K562 (cell line): ENCODE results near the gene HMOX2. TPM values are rescaled to one million over a fixed set of nuclear protein-coding genes. Genes with fewer than 3 reads are reported as not detected.

ENCODE experiments used
- BRD4 ChIP-seq: fragments of 200-600 bp; sonication (generic); IDR thresholded peaks from 2 replicates; pipeline ENCODE4 v1.6.1; 2017; ENCODE audit warnings: inconsistent platforms
- BRD9 ChIP-seq: fragments of 450-650 bp; IDR thresholded peaks from 2 replicates; pipeline ENCODE4 v1.6.1; 2018; ENCODE audit warnings: low read depth; ENCODE audit not compliant: partially characterized antibody
- COPS2 ChIP-seq: fragments of 450-650 bp; conservative IDR thresholded peaks from 2 replicates; pipeline ENCODE4 v1.6.1; 2016; ENCODE audit warnings: mild to moderate bottlenecking, moderate library complexity
- CREBBP ChIP-seq: IDR thresholded peaks from one replicate; pipeline ENCODE4 v1.6.1; 2012; ENCODE audit warnings: low read depth, mild to moderate bottlenecking, control low read depth, inconsistent platforms, low read length
- E2F6 ChIP-seq, 2 experiments: IDR thresholded peaks; 2 replicates each; pipeline ENCODE4 v1.6.1; 2011; ENCODE audit warnings: borderline replicate concordance in 1 of 2, control low read depth in 1 of 2, low read depth in 1 of 2, low read length in 1 of 2, mild to moderate bottlenecking in 1 of 2, mixed read lengths in 1 of 2, moderate library complexity in 1 of 2; ENCODE audit not compliant: insufficient read depth in 1 of 2, insufficient read length in 1 of 2, poor library complexity in 1 of 2, severe bottlenecking in 1 of 2; ENCODE audit errors: extremely low read depth in 1 of 2
- MEIS2 ChIP-seq: fragments of 450-650 bp; IDR thresholded peaks from 2 replicates; pipeline ENCODE4 v1.6.1; 2014; ENCODE audit warnings: mild to moderate bottlenecking; ENCODE audit not compliant: partially characterized antibody
- RAD21 ChIP-seq, 2 experiments: fragments of 250-450 bp in 1 of 2; fragments of 450-650 bp in 1 of 2; sonication (Bioruptor Pico) in 1 of 2; formaldehyde crosslinking in 1 of 2; IDR thresholded peaks in 1 of 2; conservative IDR thresholded peaks in 1 of 2; 2 replicates each; pipeline versions ENCODE4 v1.4.0 to v1.8.0; 2020 to 2022; ENCODE audit warnings: mild to moderate bottlenecking in 2 of 2, moderate library complexity in 1 of 2
- RBFOX2 ChIP-seq: fragments of 200-400 bp; formaldehyde crosslinking; IDR thresholded peaks from 2 replicates; pipeline ENCODE4 v1.6.1; 2017; ENCODE audit warnings: low read depth, mild to moderate bottlenecking, low read length, moderate library complexity
- RHOXF2B ChIP-seq: fragments of 250-450 bp; sonication (Bioruptor Pico); conservative IDR thresholded peaks from 2 replicates; pipeline ENCODE4 v1.5.1; 2021
- RNF2 ChIP-seq: sonication (generic); IDR thresholded peaks from 2 replicates; pipeline ENCODE4 v1.6.1; 2016
- RUNX1 ChIP-seq: sonication (generic); IDR thresholded peaks from 2 replicates; pipeline ENCODE4 v1.6.1; 2016; ENCODE audit warnings: antibody characterized with exemption, low read depth
- SLC30A9 ChIP-seq: fragments of 250-450 bp; sonication (Bioruptor Pico); IDR thresholded peaks from 2 replicates; pipeline ENCODE4 v1.8.0; 2022; ENCODE audit warnings: mild to moderate bottlenecking, moderate library complexity
- SMAD2 ChIP-seq: fragments of 150-350 bp; IDR thresholded peaks from 2 replicates; pipeline ENCODE4 v1.6.1; 2014; ENCODE audit warnings: low read depth, mild to moderate bottlenecking, low read length
- SMAD3 ChIP-seq: fragments of 450-650 bp; formaldehyde crosslinking; conservative IDR thresholded peaks from 2 replicates; pipeline ENCODE4 v1.4.0; 2020; ENCODE audit warnings: mild to moderate bottlenecking
- SRSF7 ChIP-seq: fragments of 200-400 bp; formaldehyde crosslinking; optimal IDR thresholded peaks from 2 replicates; pipeline ENCODE3; 2017; ENCODE audit warnings: mild to moderate bottlenecking, low read depth, low read length
- STAG1 ChIP-seq: sonication (generic); formaldehyde crosslinking; IDR thresholded peaks from 2 replicates; pipeline ENCODE4 v1.5.0; 2020; ENCODE audit warnings: missing genetic modification reagents, borderline replicate concordance
- TCF3 ChIP-seq: sonication (generic); formaldehyde crosslinking; IDR thresholded peaks from 2 replicates; pipeline ENCODE4 v1.4.0; 2020; ENCODE audit warnings: mild to moderate bottlenecking, missing genetic modification reagents
- TFAM ChIP-seq: fragments of 250-450 bp; sonication (Bioruptor Pico); conservative IDR thresholded peaks from 2 replicates; pipeline ENCODE4 v1.5.0; 2021; ENCODE audit warnings: mild to moderate bottlenecking, moderate library complexity
- THRB ChIP-seq: fragments of 450-650 bp; formaldehyde crosslinking; conservative IDR thresholded peaks from 2 replicates; pipeline ENCODE4 v1.4.0; 2022; ENCODE audit warnings: mild to moderate bottlenecking, missing genetic modification characterization
- ZFP36 ChIP-seq: fragments of 150-350 bp; IDR thresholded peaks from 2 replicates; pipeline ENCODE4 v1.6.1; 2018; ENCODE audit warnings: low read length, low read depth; ENCODE audit not compliant: partially characterized antibody
- ZNF311 ChIP-seq: fragments of 250-450 bp; sonication (Bioruptor Pico); IDR thresholded peaks from 2 replicates; pipeline ENCODE4 v1.4.0; 2020; ENCODE audit warnings: mild to moderate bottlenecking, moderate library complexity
- ZNF79 ChIP-seq: fragments of 250-450 bp; sonication (Bioruptor Pico); IDR thresholded peaks from 2 replicates; pipeline ENCODE4 v1.4.0; 2020; ENCODE audit warnings: low read depth, mild to moderate bottlenecking, moderate library complexity
- polyA plus RNA-seq, 8 experiments: library from polyadenylated mRNA; depleted of rRNA in 4 of 8; stranded (reverse) in 5 of 8; unstranded in 3 of 8; fragments of >200 nt; fragmentation: Nextera tagmentation in 2 of 8; fragmentation: Illumina TruSeq in 1 of 8; extraction: Ambion mirVana in 2 of 8; extraction: Trizol in 1 of 8; gene quantifications; 2 replicates each; pipeline versions ENCODE4 v1.2.1 to v1.2.3, GENCODE V29; 2011 to 2014; ENCODE audit warnings: inconsistent platforms in 1 of 8, missing spikeins in 1 of 8
- total RNA-seq, 7 experiments: library from RNA; depleted of rRNA in 6 of 7; stranded (reverse); fragments of >200 nt in 6 of 7; fragmentation: Illumina TruSeq in 2 of 7; extraction: Trizol in 2 of 7; gene quantifications; 2 replicates each; pipeline versions ENCODE4 v1.2.1 to v1.2.3, GENCODE V29; 2011 to 2021; ENCODE audit warnings: low replicate concordance in 1 of 7
- TF ChIP-seq, protein P1 (sequence below): sonication (generic); formaldehyde crosslinking; IDR thresholded peaks from 2 replicates; pipeline ENCODE4 v1.8.1; 2022; ENCODE audit warnings: missing genetic modification reagents
- TF ChIP-seq, protein P2 (sequence below): fragments of 450-650 bp; formaldehyde crosslinking; IDR thresholded peaks from 2 replicates; pipeline ENCODE4 v1.4.0; 2022; ENCODE audit warnings: missing genetic modification characterization

The HMOX2 gene
- total and polyA plus RNA-seq, 9 of the 15 experiments (the other 6 are each of a cell fraction or from before 2014, with no cell fraction given), result 26.8 to 87.4 (median 57.4) TPM

- TF ChIP-seq SMAD2 (no peak), RBFOX2 (peak; percentile 65; the same call in 1 of the 2 replicates), TFAM (CRISPR knock-in tag) (no peak), RHOXF2B (CRISPR knock-in tag) (0 out of 2 replicates have a peak, but pooled peaks have one; percentile 71), SMAD3 (no peak), TCF3 (peak; percentile 19; the same call in 1 of the 2 replicates), SRSF7 (no peak), COPS2 (no peak), RNF2 (peak; percentile 19; the same call in 1 of the 2 replicates), RAD21 (CRISPR knock-in tag; conservative IDR thresholded peaks at IDR 0.05 in 1 of 2, IDR thresholded peaks at IDR 0.05 in 1 of 2) (no peak), E2F6 (IDR thresholded peaks at IDR 0.05; ENCODE audit: borderline replicate concordance in 1 of 2, extremely low read depth in 1 of 2, insufficient read depth in 1 of 2, insufficient read length in 1 of 2, low read depth in 1 of 2, low read length in 1 of 2, poor library complexity in 1 of 2, severe bottlenecking in 1 of 2) (peak in 1 of 2 experiments; percentile 20), RUNX1 (no peak), STAG1 (CRISPR knock-in tag) (no peak), CREBBP (no peak), ZFP36 (no peak), BRD9 (no peak), THRB (no peak), BRD4 (no peak), SLC30A9 (no peak), ZNF79 (CRISPR knock-in tag) (no peak), ZNF311 (CRISPR knock-in tag) (0 out of 2 replicates have a peak, but pooled peaks have one; percentile 11), MEIS2 (peak; percentile 66)
- TF ChIP-seq, protein P1, sequence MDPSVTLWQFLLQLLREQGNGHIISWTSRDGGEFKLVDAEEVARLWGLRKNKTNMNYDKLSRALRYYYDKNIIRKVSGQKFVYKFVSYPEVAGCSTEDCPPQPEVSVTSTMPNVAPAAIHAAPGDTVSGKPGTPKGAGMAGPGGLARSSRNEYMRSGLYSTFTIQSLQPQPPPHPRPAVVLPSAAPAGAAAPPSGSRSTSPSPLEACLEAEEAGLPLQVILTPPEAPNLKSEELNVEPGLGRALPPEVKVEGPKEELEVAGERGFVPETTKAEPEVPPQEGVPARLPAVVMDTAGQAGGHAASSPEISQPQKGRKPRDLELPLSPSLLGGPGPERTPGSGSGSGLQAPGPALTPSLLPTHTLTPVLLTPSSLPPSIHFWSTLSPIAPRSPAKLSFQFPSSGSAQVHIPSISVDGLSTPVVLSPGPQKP (CRISPR knock-in tag), result no peak
- TF ChIP-seq, protein P2, sequence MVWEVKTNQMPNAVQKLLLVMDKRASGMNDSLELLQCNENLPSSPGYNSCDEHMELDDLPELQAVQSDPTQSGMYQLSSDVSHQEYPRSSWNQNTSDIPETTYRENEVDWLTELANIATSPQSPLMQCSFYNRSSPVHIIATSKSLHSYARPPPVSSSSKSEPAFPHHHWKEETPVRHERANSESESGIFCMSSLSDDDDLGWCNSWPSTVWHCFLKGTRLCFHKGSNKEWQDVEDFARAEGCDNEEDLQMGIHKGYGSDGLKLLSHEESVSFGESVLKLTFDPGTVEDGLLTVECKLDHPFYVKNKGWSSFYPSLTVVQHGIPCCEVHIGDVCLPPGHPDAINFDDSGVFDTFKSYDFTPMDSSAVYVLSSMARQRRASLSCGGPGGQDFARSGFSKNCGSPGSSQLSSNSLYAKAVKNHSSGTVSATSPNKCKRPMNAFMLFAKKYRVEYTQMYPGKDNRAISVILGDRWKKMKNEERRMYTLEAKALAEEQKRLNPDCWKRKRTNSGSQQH, result no peak
These were observed 42.0 kb upstream of the HMOX2 start (continued) for GRCh38 chr16:4433914-4434787.
